Neutrophil (primary cell): ENCODE data around the gene LRMDA.

Source experiments
- H3K27ac ChIP-seq: fragments of 200-600 bp; sonication (generic); 2 replicates; pipeline ENCODE4 v1.5.1; 2016; ENCODE audit warnings: mild to moderate bottlenecking, moderate library complexity
- H3K27me3 ChIP-seq: fragments of 200-600 bp; sonication (generic); 2 replicates; pipeline ENCODE4 v1.6.0; 2016; ENCODE audit warnings: mild to moderate bottlenecking
- H3K36me3 ChIP-seq: fragments of 200-600 bp; sonication (generic); 2 replicates; pipeline ENCODE4 v1.5.1; 2017
- H3K4me1 ChIP-seq, 2 experiments: fragments of 200-600 bp in 1 of 2; sonication (generic) in 1 of 2; 1 replicate in 1 of 2; 2 replicates in 1 of 2; pipeline versions ENCODE4 v1.5.1 to v1.6.1; 2013 to 2016; ENCODE audit warnings: low read depth in 1 of 2, low read length in 1 of 2, mild to moderate bottlenecking in 1 of 2, moderate library complexity in 1 of 2; ENCODE audit not compliant: control insufficient read depth in 1 of 2, insufficient read depth in 1 of 2
- H3K4me3 ChIP-seq, 2 experiments: fragments of 200-600 bp in 1 of 2; sonication (generic) in 1 of 2; 1 replicate in 1 of 2; 2 replicates in 1 of 2; pipeline ENCODE4 v1.5.1; 2013 to 2016; ENCODE audit warnings: low read depth in 1 of 2, low read length in 1 of 2, mild to moderate bottlenecking in 1 of 2, moderate library complexity in 1 of 2
- H3K9me3 ChIP-seq: fragments of 200-600 bp; sonication (generic); 2 replicates; pipeline ENCODE4 v1.5.1; 2016
- CTCF ChIP-seq: fragments of 200-600 bp; sonication (generic); IDR thresholded peaks from 2 replicates; pipeline ENCODE4 v1.5.1; 2016; ENCODE audit warnings: antibody characterized with exemption

LRMDA gene

DNA sequence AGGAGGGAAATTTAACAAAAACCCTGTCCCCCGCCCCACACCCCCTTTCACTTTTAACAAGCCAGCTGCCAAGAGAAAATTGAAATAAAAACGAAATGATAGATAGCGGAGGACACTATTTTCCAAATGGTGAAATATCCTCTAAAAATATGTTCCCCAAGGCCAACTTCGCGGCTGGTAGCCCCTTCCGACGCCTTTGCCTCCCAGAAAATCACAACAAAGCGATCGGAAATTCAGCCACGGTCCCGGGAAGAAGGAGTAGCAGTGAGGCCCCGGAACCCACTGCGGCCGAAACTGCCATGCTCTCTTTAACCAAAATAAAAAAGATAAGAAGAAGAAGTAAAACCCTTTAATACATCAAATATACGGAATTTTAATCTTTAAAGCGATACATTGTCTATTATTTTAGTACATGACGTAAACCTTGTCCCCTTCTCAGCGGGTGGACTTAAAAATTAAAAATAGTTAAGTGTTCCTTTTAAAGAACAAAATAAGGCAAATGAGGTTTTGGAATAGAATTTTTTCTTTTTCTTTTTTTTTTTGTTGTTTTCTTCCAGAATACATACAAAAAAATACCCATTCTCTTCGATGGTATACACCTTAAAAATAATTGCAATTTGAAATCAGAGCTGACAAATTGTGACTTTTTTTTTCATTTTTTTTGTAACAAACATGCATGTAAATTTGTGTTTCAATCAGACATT is 33.8 kb upstream of the LRMDA start:
- no peaks in the 10 kb centered on the region for H3K9me3 ChIP-seq
- no peaks in the 10 kb centered on the region for H3K36me3 ChIP-seq
- TF ChIP-seq CTCF = no peak
- H3K27me3 ChIP-seq = peaks cover 100% of the 10 kb centered on the region
- peaks cover 41 to 54% of the 10 kb centered on the region in 2 experiments for H3K4me1 ChIP-seq
- H3K4me3 ChIP-seq = peak overlapping the region in 1 of 2 experiments; percentile 47
- no peak overlapping the region for H3K27ac ChIP-seq

DNA sequence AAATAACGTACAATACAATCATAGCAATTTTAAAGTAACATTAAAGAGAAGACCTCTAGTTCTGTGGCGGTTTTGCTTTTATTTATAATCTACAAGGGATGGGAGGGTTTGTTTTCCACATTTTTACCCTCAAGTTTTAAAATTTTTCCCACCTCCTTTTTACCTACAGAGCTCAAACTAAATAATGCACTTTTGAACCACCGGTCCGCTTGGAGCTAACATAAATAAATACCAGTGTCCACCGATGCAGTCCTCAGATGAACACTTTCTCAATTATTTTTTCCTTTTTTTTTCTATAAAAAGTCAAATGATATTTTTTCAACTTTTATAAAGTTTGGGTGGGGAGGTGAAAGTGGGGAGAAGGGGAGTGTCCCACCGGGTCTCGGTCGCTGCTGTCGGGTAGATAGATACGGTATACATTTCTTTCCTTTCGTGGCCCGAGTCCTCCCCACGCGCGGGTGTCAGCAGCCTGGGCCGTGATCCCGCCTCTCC is 33.2 kb upstream of the LRMDA start:
- Histone ChIP-seq H3K4me1 (peaks cover 47 to 60% of the 10 kb centered on the region in 2 experiments), H3K27me3 (peaks cover 100% of the 10 kb centered on the region), H3K27ac (no peak overlapping the region), H3K36me3 (no peaks in the 10 kb centered on the region), H3K4me3 (no peak overlapping the region), H3K9me3 (no peaks in the 10 kb centered on the region)
- no peak for TF ChIP-seq CTCF

DNA sequence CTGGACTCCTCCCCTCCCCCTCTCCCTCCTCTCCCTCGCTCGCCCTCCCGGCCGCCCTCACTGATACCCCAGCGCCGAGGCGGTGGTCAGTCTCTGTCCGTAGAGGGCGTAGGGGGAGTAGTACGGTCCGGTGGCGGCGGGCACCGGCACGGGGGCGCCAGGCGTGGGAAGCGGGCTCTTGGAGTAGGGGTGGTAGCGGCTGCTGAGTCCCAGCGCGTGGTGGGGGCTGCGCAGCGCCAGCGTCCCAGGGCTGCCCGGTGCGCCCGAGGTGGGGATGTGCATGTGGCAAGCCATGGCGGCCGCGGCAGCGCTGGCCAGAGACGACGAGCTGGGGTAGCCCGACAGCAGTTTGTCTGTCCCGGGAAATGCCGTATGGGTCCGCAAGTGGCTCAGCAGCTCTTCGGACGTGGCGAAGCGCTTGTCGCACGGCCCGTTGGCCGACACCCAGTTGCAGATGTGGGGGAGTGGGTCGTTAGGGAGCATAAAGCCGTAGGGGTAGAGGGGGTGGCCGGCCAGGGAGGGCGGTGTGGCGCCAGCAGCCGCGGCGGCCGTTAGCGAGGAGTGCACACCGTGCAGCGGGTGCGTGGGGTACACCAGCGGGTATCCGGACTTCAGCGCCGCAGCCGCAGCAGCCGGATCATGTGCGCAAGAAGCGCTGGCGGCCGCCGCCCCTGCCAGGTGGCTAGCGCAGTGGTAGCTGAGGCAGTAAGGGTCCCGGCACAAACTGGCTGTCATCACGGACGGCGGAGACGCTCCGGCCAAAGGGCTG is 32.5 kb upstream of the LRMDA start:
- Histone ChIP-seq H3K9me3 (no peaks in the 10 kb centered on the region), H3K4me1 (peaks cover 53 to 66% of the 10 kb centered on the region in 2 experiments), H3K27ac (no peak overlapping the region), H3K36me3 (no peaks in the 10 kb centered on the region), H3K4me3 (no peak overlapping the region), H3K27me3 (peaks cover 100% of the 10 kb centered on the region)
- no peak for TF ChIP-seq CTCF

GRCh38 chr10:75399461-75400162 is 31.8 kb upstream of the LRMDA start:
- H3K36me3 ChIP-seq = no peaks in the 10 kb centered on the region
- H3K4me1 ChIP-seq = peaks cover 60 to 74% of the 10 kb centered on the region in 2 experiments
- H3K27me3 ChIP-seq = peaks cover 100% of the 10 kb centered on the region
- no peaks in the 10 kb centered on the region for H3K9me3 ChIP-seq
- no peak for TF ChIP-seq CTCF
- H3K4me3 ChIP-seq = peak overlapping the region; percentile 70 to 74
- H3K27ac ChIP-seq = no peak overlapping the region

GRCh38 chr10:75400163-75400770 is 31.2 kb upstream of the LRMDA start:
- Histone ChIP-seq H3K4me3 (peak overlapping the region; percentile 70 to 74), H3K27ac (no peak overlapping the region), H3K4me1 (peaks cover 66 to 79% of the 10 kb centered on the region in 2 experiments), H3K36me3 (no peaks in the 10 kb centered on the region), H3K9me3 (no peaks in the 10 kb centered on the region), H3K27me3 (peaks cover 100% of the 10 kb centered on the region)
- no peak for TF ChIP-seq CTCF
